Measurements from ENCODE around the gene DCST2.

The DCST2 gene

GRCh38 chr1:155033524-155033923, at the start of gene DCST2, which contains the start of gene DCST1:
TSS of gene DCST2 (minus strand) at chr1:155033781. CDS start at chr1:155033701, 80 bp downstream.
TSS of gene DCST1 (plus strand) at chr1:155033824. CDS start at chr1:155034037, 213 bp downstream.
- no peak for DNase-seq

- peak; percentile 46 for DNase-seq
Measured at GRCh38 chr1:155083052-155083541, 49.5 kb upstream of the DCST2 start.

- DNase-seq, result peak; percentile 66
Measured at GRCh38 chr1:155082301-155083051, 48.9 kb upstream of the DCST2 start.

- DNase-seq, result peak; percentile 66
Measured at GRCh38 chr1:155081472-155082300, 48.1 kb upstream of the DCST2 start.

- DNase-seq, result peak; percentile 83
Measured at GRCh38 chr1:155080312-155081228, 47.0 kb upstream of the DCST2 start.

GRCh38 chr1:155079487-155080311, 46.1 kb upstream of the DCST2 start:
- peak; percentile 71 for DNase-seq

- no peak for DNase-seq
Measured at GRCh38 chr1:155079210-155079486, 45.6 kb upstream of the DCST2 start.

GRCh38 chr1:155078469-155079209, 45.1 kb upstream of the DCST2 start, which contains the start of gene EFNA3:
TSS of gene EFNA3 (plus strand) at chr1:155078837. CDS start at chr1:155078942, 105 bp downstream.
- peak; percentile 74 for DNase-seq

GRCh38 chr1:155077758-155078445, 44.3 kb upstream of the DCST2 start:
- DNase-seq, result peak; percentile 51

GRCh38 chr1:155077346-155077745, 43.8 kb upstream of the DCST2 start:
- peak; percentile 28 for DNase-seq

- DNase-seq, result no peak
Measured at GRCh38 chr1:155076371-155076770, 42.8 kb upstream of the DCST2 start.

GRCh38 chr1:155075535-155075934, 42.0 kb upstream of the DCST2 start:
- DNase-seq, result peak; percentile 27

GRCh38 chr1:155073377-155074242, 40.0 kb upstream of the DCST2 start:
- no peak for DNase-seq

GRCh38 chr1:155072531-155073289, 39.1 kb upstream of the DCST2 start:
- no peak for DNase-seq

GRCh38 chr1:155071701-155072100, 38.1 kb upstream of the DCST2 start:
- DNase-seq, result no peak

- peak; percentile 95 for DNase-seq
Measured at GRCh38 chr1:155070721-155071569, 37.4 kb upstream of the DCST2 start.

- DNase-seq, result peak; percentile 53
Measured at GRCh38 chr1:155070158-155070621, 36.6 kb upstream of the DCST2 start.

All from DMS53 (cell line).